Measurements from ENCODE around the gene STMN3. TPM values are rescaled to one million over a fixed set of nuclear protein-coding genes. Genes with fewer than 3 reads are reported as not detected.

Gene STMN3
- total RNA-seq, 1 experiment from 2014 or later: 138 TPM

- TF ChIP-seq EGR1 (IDR thresholded peaks at IDR 0.05; ENCODE audit: low read depth): no peak
- TF ChIP-seq EZH2phosphoT487 (IDR thresholded peaks at IDR 0.05; ENCODE audit: borderline replicate concordance): no peak
- TF ChIP-seq SP1 (IDR thresholded peaks at IDR 0.05; ENCODE audit: low read depth): no peak
- TF ChIP-seq SIN3A (IDR thresholded peaks at IDR 0.05; ENCODE audit: low read depth): no peak
- TF ChIP-seq CTCF (IDR thresholded peaks at IDR 0.05 in 2 of 3, conservative IDR thresholded peaks at IDR 0.05 in 1 of 3; ENCODE audit: borderline replicate concordance in 1 of 3, insufficient read depth in 1 of 3, low read depth in 2 of 3, low read length in 2 of 3): no peak
- TF ChIP-seq JUND (IDR thresholded peaks at IDR 0.05): no peak
Observed at GRCh38 chr20:63690003-63690897, 37.0 kb upstream of the STMN3 start (continued).

- no peak for ATAC-seq
- BruUV-seq (replicated peaks): no TSS peak
- ChIA-PET CTCF (no interaction called here), RAD21 (ENCODE audit: low non-redundant PET in 1 of 2, low total read pairs in 2 of 2, uncharacterized antibody in 2 of 2, unreplicated experiment in 2 of 2) (no interaction called here), POLR2A (no interaction called here)
- peak overlapping the region; percentile 100; the same call in 1 of the 2 replicates for H3K27ac ChIP-seq (ENCODE audit: low read depth, low read length)
- no peak overlapping the region for H3K4me2 ChIP-seq (ENCODE audit: low read length)
- no peaks in the 10 kb centered on the region for H3K9me2 ChIP-seq (ENCODE audit: insufficient read depth)
- TF ChIP-seq RAD21 (IDR thresholded peaks at IDR 0.05; ENCODE audit: low read depth) (no peak), CEBPB (IDR thresholded peaks at IDR 0.05; ENCODE audit: low read depth) (no peak)
- H3K9ac ChIP-seq (ENCODE audit: low read length): no peak overlapping the region
- no peaks in the 10 kb centered on the region for H3K9me3 ChIP-seq (ENCODE audit: control insufficient read depth in 1 of 2, insufficient read depth in 1 of 2, low read depth in 1 of 2, low read length in 2 of 2)
- no peak overlapping the region for H2AFZ ChIP-seq (ENCODE audit: low read depth, low read length, poor library complexity, severe bottlenecking)
- H3K27me3 ChIP-seq (ENCODE audit: insufficient read depth, low read length): no peaks in the 10 kb centered on the region
- peaks cover 38 to 73% of the 10 kb centered on the region in 2 experiments for H3K4me1 ChIP-seq (ENCODE audit: control insufficient read depth in 1 of 2, insufficient read depth in 2 of 2, low read length in 2 of 2)
- DNase-seq (ENCODE audit: low read depth, low spot score): no peak
- intact Hi-C loops (cut with micrococcal nuclease): no loop called here
- H3K79me2 ChIP-seq (ENCODE audit: insufficient read depth, low read length): peaks cover 15% of the 10 kb centered on the region; the same call in 1 of the 2 replicates
- no peak overlapping the region for H3K4me3 ChIP-seq (replicated peaks in 1 of 2; ENCODE audit: low read depth in 1 of 2, low read length in 2 of 2)
- H4K20me1 ChIP-seq (ENCODE audit: insufficient read depth): no peaks in the 10 kb centered on the region
- peaks cover 0 to 7% of the 10 kb centered on the region in 2 experiments; a peak in 1 of 4 replicates for H3K36me3 ChIP-seq (ENCODE audit: control insufficient read depth in 1 of 2, insufficient read depth in 2 of 2, low read length in 2 of 2)
Observed at GRCh38 chr20:63689046-63690002, 36.1 kb upstream of the STMN3 start.
